Activated CD4-positive, alpha-beta T cell treated with anti-CD3 and anti-CD28 coated beads, Interleukin-2, amount 50 U/mL, for 1 hour (primary cell): ENCODE data around the gene C11orf65.

Source experiments
- DNase-seq: peaks from one replicate; pipeline ENCODE4 v3.0.0-alpha.2; 2020

Gene C11orf65

DNA sequence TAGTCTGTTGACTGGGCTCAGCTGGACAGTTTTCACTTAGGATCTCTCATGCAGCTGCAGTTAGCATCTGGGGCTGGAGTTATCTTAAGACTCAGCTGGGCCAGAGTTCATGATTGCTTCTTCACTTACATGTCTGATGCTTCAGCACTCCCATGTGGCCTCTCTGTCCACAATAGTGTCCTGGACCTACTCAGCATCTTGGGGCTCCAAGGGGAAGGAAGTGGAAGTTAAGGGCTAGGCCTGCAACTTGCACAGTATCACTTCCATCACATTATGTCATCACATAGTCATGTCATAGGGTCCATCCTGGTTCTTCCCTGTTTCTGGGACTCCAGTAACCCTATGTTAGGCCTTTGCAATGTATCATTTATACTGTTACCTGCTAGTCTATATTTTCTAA, 115.9 kb downstream of the C11orf65 start:
- no peak for DNase-seq

DNA sequence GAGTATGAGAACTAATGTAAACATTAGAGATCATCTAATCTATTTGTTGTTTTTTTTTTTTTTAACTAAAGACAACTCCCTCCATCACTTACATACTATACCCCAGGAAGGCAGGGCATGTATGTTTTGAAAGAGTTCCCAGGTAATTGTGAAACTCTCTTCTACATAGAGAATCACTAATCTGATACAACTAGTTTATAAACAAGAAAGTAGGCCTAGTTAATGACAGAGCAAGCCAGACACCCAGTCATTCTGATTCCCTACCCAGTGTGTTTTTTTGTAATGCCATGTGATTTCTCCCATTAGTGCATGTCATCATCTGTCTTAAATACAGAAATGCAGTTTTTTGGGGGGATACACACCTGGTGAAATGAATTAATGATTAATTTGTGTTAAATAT, 120.9 kb downstream of the C11orf65 start:
- DNase-seq: no peak

DNA sequence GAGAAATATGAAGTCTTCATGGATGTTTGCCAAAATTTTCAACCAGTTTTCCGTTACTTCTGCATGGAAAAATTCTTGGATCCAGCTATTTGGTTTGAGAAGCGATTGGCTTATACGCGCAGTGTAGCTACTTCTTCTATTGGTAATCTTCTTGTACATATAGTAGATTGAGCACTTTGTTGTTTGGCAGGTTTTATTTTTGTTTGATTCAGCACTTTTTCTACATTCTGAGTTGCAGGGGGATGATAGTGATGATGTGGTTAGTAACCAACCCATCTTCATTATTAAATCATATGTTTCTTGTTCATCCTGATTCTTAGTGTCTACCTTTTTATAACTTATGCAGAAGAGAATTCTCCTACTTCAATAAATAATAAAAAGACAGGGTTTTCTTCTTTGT, 121.6 kb downstream of the C11orf65 start:
- no peak for DNase-seq

DNA sequence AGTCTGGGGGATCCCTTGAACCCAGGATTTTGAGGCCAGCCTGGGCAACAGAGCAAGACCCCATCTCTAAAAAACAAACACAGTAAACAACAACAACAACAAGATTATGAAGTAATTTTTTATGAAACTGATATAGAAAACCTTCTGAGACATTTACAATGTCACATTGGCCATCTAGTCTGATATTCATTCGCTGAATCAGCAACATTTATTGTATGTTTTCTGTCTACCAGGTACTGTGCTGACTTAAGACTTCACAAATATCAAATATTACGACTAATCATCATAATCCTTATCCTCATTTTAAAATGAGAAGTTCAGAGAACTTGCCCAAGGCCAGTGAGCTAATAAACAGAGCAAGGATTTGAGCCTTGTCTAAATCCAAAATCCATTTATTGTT, 123.6 kb downstream of the C11orf65 start:
- no peak for DNase-seq

DNA sequence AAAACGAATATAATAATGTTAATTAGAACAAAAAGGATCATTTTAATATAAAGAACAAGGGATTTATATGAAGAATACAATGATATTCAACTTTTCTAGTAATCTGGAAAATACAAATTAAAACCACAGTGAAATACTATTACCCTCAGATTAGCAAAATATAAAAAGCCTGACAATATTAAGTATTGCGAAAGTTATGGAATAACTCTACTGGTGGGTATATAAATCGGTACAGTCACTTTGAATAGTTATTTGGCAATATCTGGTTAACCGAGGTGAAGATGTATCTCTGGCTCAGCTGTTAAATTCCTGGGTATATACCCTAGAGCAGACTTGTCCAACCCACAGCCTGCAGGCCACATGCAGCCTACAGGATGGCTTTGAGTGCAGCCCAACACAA, 125.7 kb downstream of the C11orf65 start:
- DNase-seq: no peak

DNA sequence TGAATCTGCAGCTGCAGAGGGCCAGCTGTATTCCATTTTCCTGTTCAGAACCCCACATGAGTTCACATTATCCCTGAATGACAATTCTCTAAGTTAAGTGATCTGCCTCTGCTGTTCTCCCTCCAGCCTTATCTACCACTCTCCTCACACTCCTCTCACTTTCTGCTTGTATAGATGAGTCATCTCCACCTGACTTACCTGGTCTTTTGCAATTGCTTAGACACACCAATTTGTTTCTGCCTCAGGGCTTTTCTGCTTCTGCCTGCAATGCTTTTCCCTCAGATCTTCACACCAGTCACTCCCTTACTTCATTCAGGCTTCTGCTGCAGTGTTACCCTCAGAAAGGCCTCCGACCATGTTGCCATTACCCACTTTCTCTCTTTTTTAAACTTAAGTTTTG, 126.4 kb downstream of the C11orf65 start:
- DNase-seq: no peak

DNA sequence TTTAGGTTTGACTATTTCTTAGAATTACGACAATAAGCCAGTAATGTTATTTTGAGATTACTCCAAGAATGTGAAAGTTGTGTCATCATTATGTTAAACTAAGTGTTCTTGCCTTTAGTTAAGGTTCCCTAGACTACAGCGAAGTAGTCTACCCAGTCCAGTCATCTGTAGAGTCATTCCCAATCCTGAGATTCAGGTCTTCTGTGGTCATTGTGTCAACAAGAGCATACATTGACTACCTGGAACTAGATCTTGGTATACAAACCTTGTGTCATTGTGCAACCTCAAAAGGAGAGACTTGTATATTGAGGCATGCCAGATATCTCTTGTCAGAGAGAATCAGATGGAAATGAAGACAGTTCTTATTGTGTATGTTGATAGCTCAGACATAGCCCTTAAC, 128.6 kb downstream of the C11orf65 start:
- DNase-seq: no peak

DNA sequence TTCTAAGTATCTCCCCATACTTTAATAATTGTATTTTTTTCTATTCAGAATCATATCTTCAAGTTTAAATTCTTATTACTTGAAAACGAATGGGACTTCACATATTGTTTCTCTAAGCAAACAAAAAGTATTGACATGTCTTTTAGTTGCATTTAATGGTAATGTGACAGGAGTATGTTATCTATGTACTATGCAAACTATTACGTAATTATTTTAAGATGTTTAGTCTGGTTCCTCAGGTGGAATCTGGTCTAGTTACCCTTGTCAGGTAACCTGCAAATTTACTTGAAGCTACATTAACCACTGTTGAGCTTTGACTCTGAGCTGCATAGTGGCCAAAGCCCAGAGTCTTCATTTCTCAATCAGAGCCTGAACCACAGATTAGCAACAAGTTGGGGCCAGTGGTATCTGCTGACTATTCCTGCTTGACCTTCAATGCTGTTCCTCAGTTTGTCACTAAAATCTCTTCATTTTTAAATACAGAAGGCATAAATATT, 133.9 kb downstream of the C11orf65 start:
- DNase-seq: no peak
